Testis (tissue), 3 donors: ENCODE measurements around the gene TLE5. TPM values are rescaled to one million over a fixed set of nuclear protein-coding genes. Genes with fewer than 3 reads are reported as not detected.

Experiments
- DNase-seq: peaks from one replicate; pipeline ENCODE4 v3.0.0-alpha.2; 2019
- H3K27ac ChIP-seq, 2 donors: fragments of 200-600 bp; sonication (generic); one replicate each; pipeline ENCODE4 v1.5.1; 2019
- H3K27me3 ChIP-seq: fragments of 200-600 bp; sonication (generic); one replicate; pipeline ENCODE4 v1.5.1; 2019
- H3K36me3 ChIP-seq: fragments of 200-600 bp; sonication (generic); one replicate; pipeline ENCODE4 v1.5.1; 2017; ENCODE audit warnings: low read depth; ENCODE audit errors: missing control alignments
- H3K4me1 ChIP-seq: fragments of 200-600 bp; sonication (generic); one replicate; pipeline ENCODE4 v1.5.1; 2019
- H3K4me3 ChIP-seq, 2 donors: fragments of 200-600 bp; sonication (generic); one replicate each; pipeline ENCODE4 v1.5.1; 2017 to 2019
- H3K9me3 ChIP-seq: fragments of 200-600 bp; sonication (generic); one replicate; pipeline ENCODE4 v1.5.1; 2017
- CTCF ChIP-seq, 3 experiments: fragments of 450-650 bp in 2 of 3; fragments of 200-600 bp in 1 of 3; sonication (generic) in 1 of 3; IDR thresholded peaks; one replicate each; pipeline ENCODE4 v1.5.1; 2016 to 2019; ENCODE audit warnings: antibody characterized with exemption in 3 of 3, mild to moderate bottlenecking in 2 of 3, moderate library complexity in 1 of 3
- POLR2A ChIP-seq: fragments of 450-650 bp; IDR thresholded peaks from one replicate; pipeline ENCODE4 v1.6.1; 2017; ENCODE audit warnings: antibody characterized with exemption, mild to moderate bottlenecking, moderate library complexity
- WGBS, 2 donors: methylation state at CpG; one replicate each; pipeline ENCODE4 v1.1.5; 2018; 5-methylcytosine and 5-hydroxymethylcytosine counted together
- intact Hi-C: fragments of 100-400 bp; cut with DNase I; formaldehyde crosslinking; loops from one replicate; pipeline ENCODE4 v1.15.1; 2023; ENCODE audit warnings: low total_unique reads
- polyA plus RNA-seq: library from polyadenylated mRNA; stranded (reverse); fragments of 350-450 nt; fragmentation: Illumina TruSeq; extraction: RNeasy Lipid Tissue Mini Kit (QIAGEN cat#74804); gene quantifications from one replicate; pipeline ENCODE4 v1.2.3, GENCODE V29; 2014; ENCODE audit warnings: low read depth, low replicate concordance; ENCODE audit not compliant: insufficient read depth
- total RNA-seq, 2 donors: library from RNA; depleted of rRNA; stranded (reverse); fragments of >200 nt; gene quantifications; one replicate each; pipeline ENCODE4 v1.2.3, GENCODE V29; 2016

The TLE5 gene
- total and polyA plus RNA-seq, 3 donors from 2014 or later = 314 to 539 (median 354) TPM

- DNase-seq = peak; percentile 75
- H3K27me3 ChIP-seq = no peaks in the 10 kb centered on the region
- H3K9me3 ChIP-seq = no peaks in the 10 kb centered on the region
- H3K4me1 ChIP-seq = peaks cover 15% of the 10 kb centered on the region
- intact Hi-C loops = no loop called here
- H3K36me3 ChIP-seq = no peaks in the 10 kb centered on the region
- no peak overlapping the region for H3K4me3 ChIP-seq
- H3K27ac ChIP-seq = no peak overlapping the region
- TF ChIP-seq CTCF (IDR thresholded peaks at IDR 0.05) (peak; percentile 26 to 70 (median 67)), POLR2A (no peak)
- WGBS, 2 donors = 52 to 62% methylated on average over 5 of the region's 5 CpGs
Observed at GRCh38 chr19:3108775-3109174, 46.5 kb upstream of the TLE5 start.

GRCh38 chr19:3107658-3108057 is 45.4 kb upstream of the TLE5 start:
- DNase-seq = no peak
- Histone ChIP-seq H3K36me3 (no peaks in the 10 kb centered on the region), H3K9me3 (no peaks in the 10 kb centered on the region), H3K4me1 (peaks cover 18% of the 10 kb centered on the region), H3K27me3 (no peaks in the 10 kb centered on the region), H3K4me3 (no peak overlapping the region), H3K27ac (no peak overlapping the region)
- WGBS, 2 donors = 91 to 96% methylated on average over 7 of the region's 7 CpGs
- intact Hi-C loops = no loop called here
- TF ChIP-seq CTCF (IDR thresholded peaks at IDR 0.05) (no peak), POLR2A (no peak)

GRCh38 chr19:3106509-3107141 is 44.3 kb upstream of the TLE5 start:
- WGBS, 2 donors = 89 to 96% methylated on average over 9 to 17 of the region's 17 CpGs
- no peak overlapping the region for H3K4me3 ChIP-seq
- H3K36me3 ChIP-seq = no peaks in the 10 kb centered on the region
- peaks cover 22% of the 10 kb centered on the region for H3K4me1 ChIP-seq
- no peak overlapping the region for H3K27ac ChIP-seq
- H3K27me3 ChIP-seq = no peaks in the 10 kb centered on the region
- DNase-seq = no peak
- TF ChIP-seq POLR2A (no peak), CTCF (IDR thresholded peaks at IDR 0.05) (no peak)
- intact Hi-C loops = no loop called here
- H3K9me3 ChIP-seq = no peaks in the 10 kb centered on the region

GRCh38 chr19:3105641-3106508 is 43.6 kb upstream of the TLE5 start:
- H3K4me1 ChIP-seq = peaks cover 23% of the 10 kb centered on the region
- TF ChIP-seq CTCF (IDR thresholded peaks at IDR 0.05) = no peak
- TF ChIP-seq POLR2A = no peak
- intact Hi-C loops = no loop called here
- 82 to 90% methylated on average over 17 to 29 of the region's 33 CpGs for WGBS, 2 donors
- DNase-seq = no peak
- no peak overlapping the region for H3K27ac ChIP-seq
- no peak overlapping the region for H3K4me3 ChIP-seq
- no peaks in the 10 kb centered on the region for H3K36me3 ChIP-seq
- no peaks in the 10 kb centered on the region for H3K27me3 ChIP-seq
- no peaks in the 10 kb centered on the region for H3K9me3 ChIP-seq
